T-cell (primary cell): Measurements from ENCODE around the gene PAQR7. TPM values are rescaled to one million over a fixed set of nuclear protein-coding genes. Genes with fewer than 3 reads are reported as not detected.
A peak's percentile ranks its signal among the peaks of the same experiment; 100 is the strongest.

Experiments used
- ATAC-seq, 4 experiments: fragments of 200-7000 bp in 3 of 4; fragments of 150-1000 bp in 1 of 4; cut with Tn5 transposase; replicated peaks in 1 of 4; 1 replicate in 3 of 4; 2 replicates in 1 of 4; pipeline ENCODE4 v1.10.0; 2021; ENCODE audit warnings: moderate library complexity in 3 of 4, mild to moderate bottlenecking in 2 of 4, moderate number of reproducible peaks in 1 of 4
- CTCF ChIA-PET, 2 donors: fragments of 300-600 bp; sonication (Branson Sonifier 250); formaldehyde crosslinking; loops; one replicate each; lab custom pipeline; 2022; ENCODE audit warnings: antibody characterized with exemption in 2 of 2; lab: Charles Lee
- POLR2A ChIA-PET, 2 donors: fragments of 300-600 bp; sonication (Branson Sonifier 250); formaldehyde crosslinking; loops; one replicate each; lab custom pipeline; 2022; ENCODE audit warnings: antibody characterized with exemption in 2 of 2; lab: Charles Lee
- DNase-seq, 35 experiments: peaks; one replicate each; pipeline versions ENCODE4 v3.0.0 to v3.0.0-alpha.2; 2013 to 2023
- H3K27ac ChIP-seq: one replicate; pipeline ENCODE4 v1.5.1; 2013; ENCODE audit warnings: low read length
- H3K27me3 ChIP-seq, 2 experiments: replicated peaks in 1 of 2; 1 replicate in 1 of 2; 2 replicates in 1 of 2; pipeline versions ENCODE4 v1.6.1 to v1.7.0; 2013; ENCODE audit warnings: low read length in 1 of 2, mixed read lengths in 1 of 2; ENCODE audit not compliant: control insufficient read depth in 2 of 2, insufficient read depth in 2 of 2; ENCODE audit errors: extremely low read depth in 1 of 2
- H3K36me3 ChIP-seq, 2 donors: 1 replicate in 1 of 2; 2 replicates in 1 of 2; pipeline versions ENCODE4 v1.6.1 to v1.7.0; 2013; ENCODE audit warnings: low read length in 1 of 2; ENCODE audit not compliant: control insufficient read depth in 2 of 2, insufficient read depth in 1 of 2; ENCODE audit errors: extremely low read depth in 1 of 2
- H3K4me1 ChIP-seq, 2 experiments: 1 replicate in 1 of 2; 2 replicates in 1 of 2; pipeline versions ENCODE4 v1.6.1 to v1.7.0; 2013; ENCODE audit warnings: low read length in 2 of 2, mixed read lengths in 1 of 2; ENCODE audit not compliant: insufficient read depth in 2 of 2, control insufficient read depth in 1 of 2; ENCODE audit errors: extremely low read depth in 1 of 2
- H3K4me3 ChIP-seq, 2 donors: 1 replicate in 1 of 2; 2 replicates in 1 of 2; pipeline versions ENCODE4 v1.5.1 to v1.7.0; 2013; ENCODE audit warnings: mild to moderate bottlenecking in 2 of 2, low read length in 1 of 2, moderate library complexity in 1 of 2; ENCODE audit not compliant: control insufficient read depth in 1 of 2; ENCODE audit errors: extremely low read depth in 1 of 2
- H3K9me3 ChIP-seq: 2 replicates; pipeline ENCODE4 v1.7.0; 2013
- H3K27ac Mint-ChIP-seq, 2 donors: one replicate each; pipeline ENCODE4 v1.8.0; 2020 to 2021; ENCODE audit warnings: mild to moderate bottlenecking in 2 of 2, mixed read lengths in 2 of 2
- H3K27me3 Mint-ChIP-seq, 2 donors: one replicate each; pipeline ENCODE4 v1.8.0; 2021 to 2022; ENCODE audit warnings: mixed read lengths in 2 of 2
- H3K36me3 Mint-ChIP-seq: one replicate; pipeline ENCODE4 v1.8.0; 2021; ENCODE audit warnings: mixed read lengths
- H3K4me1 Mint-ChIP-seq, 3 donors: one replicate each; pipeline ENCODE4 v1.8.0; 2020 to 2022; ENCODE audit warnings: mixed read lengths in 3 of 3, mild to moderate bottlenecking in 1 of 3
- H3K4me3 Mint-ChIP-seq, 3 donors: one replicate each; pipeline ENCODE4 v1.8.0; 2020 to 2022; ENCODE audit warnings: mild to moderate bottlenecking in 3 of 3, mixed read lengths in 3 of 3, moderate library complexity in 3 of 3
- H3K9me3 Mint-ChIP-seq, 3 donors: one replicate each; pipeline ENCODE4 v1.8.0; 2020 to 2022; ENCODE audit warnings: mixed read lengths in 3 of 3
- WGBS: methylation state at CpG from one replicate; pipeline ENCODE4 v1.1.5; 2013; ENCODE audit warnings: missing lambda C conversion rate; ENCODE audit not compliant: insufficient coverage; 5-methylcytosine and 5-hydroxymethylcytosine counted together
- total RNA-seq, 35 experiments: library from RNA in 6 of 35; stranded (reverse) in 6 of 35; fragments of 120-200 nt in 1 of 35; gene quantifications; one replicate each; pipeline versions ENCODE4 v1.2.1 to v1.2.4 and lab custom pipeline; 2013 to 2026

The PAQR7 gene, protein sequence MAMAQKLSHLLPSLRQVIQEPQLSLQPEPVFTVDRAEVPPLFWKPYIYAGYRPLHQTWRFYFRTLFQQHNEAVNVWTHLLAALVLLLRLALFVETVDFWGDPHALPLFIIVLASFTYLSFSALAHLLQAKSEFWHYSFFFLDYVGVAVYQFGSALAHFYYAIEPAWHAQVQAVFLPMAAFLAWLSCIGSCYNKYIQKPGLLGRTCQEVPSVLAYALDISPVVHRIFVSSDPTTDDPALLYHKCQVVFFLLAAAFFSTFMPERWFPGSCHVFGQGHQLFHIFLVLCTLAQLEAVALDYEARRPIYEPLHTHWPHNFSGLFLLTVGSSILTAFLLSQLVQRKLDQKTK
- total RNA-seq (1 to 10 TPM; 1.9 to 3.8 (median 3.0) TPM), total RNA-seq (lab: John Stamatoyannopoulos, UW) (1.1 to 14.0 (median 4.2) reads per million in 29 experiments)
- 1.7 TPM for total RNA-seq (2013)

DNA sequence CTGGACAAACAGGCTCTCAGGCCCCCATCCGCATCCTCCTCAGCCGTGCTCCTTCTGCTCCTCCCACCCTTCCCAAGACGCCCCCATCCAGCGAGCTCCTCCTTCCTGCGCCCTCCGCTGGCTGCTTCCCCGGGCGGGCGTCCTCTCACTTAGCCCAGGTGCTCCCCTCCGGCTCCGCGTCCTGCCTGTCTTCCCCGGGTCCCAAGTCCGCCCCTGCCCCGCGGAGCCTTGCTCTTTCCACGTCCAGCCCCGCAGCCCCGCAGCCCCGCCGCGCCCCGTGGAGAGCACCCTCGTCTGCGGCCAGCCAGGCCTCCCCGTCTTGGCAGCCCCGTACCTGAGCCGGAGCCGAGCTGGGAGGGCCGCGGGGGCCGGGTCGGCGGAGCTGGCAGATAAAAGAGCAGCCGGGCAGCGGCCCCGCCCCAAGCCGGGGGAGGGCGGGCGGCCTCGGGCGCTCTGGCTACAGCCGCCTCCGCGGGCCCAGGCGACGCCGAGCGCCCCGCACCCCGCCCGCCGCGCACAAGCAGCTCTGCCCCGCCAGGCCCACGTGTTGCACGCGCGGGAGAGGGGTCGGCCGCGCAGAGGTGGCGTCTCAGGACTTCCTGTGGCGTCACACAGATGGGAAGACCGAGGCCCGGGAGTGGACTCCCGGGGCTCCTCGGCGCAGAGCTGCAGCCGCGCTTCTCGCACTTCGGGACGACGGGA, at the start of gene PAQR7:
Gene PAQR7, minus strand, starts transcription at position 555 of the 702 bp plus-strand sequence. CDS start 11,869 bp downstream, outside the sequence.
- no peaks in the 10 kb centered on the region for H3K9me3 Mint-ChIP-seq
- POLR2A ChIA-PET: no interaction called here
- peak within 1 kb of the TSS; percentile 58 to 62 for H3K4me3 ChIP-seq
- peaks cover 0 to 13% of the 10 kb centered on the region in 2 experiments for H3K27me3 ChIP-seq
- peak within 1 kb of the TSS; percentile 38 for H3K27ac ChIP-seq
- no peaks in the 10 kb centered on the region for H3K27me3 Mint-ChIP-seq
- DNase-seq: peak; percentile 21 to 72 (median 40)
- no peaks in the 10 kb centered on the region for H3K36me3 Mint-ChIP-seq
- peak; percentile 81 to 90 (median 88) for ATAC-seq
- WGBS: under 1% methylated on average over 75 of the region's 75 CpGs
- peak within 1 kb of the TSS; percentile 77 to 86 (median 79) for H3K4me3 Mint-ChIP-seq
- H3K27ac Mint-ChIP-seq: peak within 1 kb of the TSS; percentile 57 to 75
- CTCF ChIA-PET: interaction anchor here in 1 of 2 donors (0.7 to 0.8 kb wide), 2 partner anchors 20 to 122 kb away, joined by 3 to 5 read pairs; partner anchors contain the start of gene PAFAH2
- no peaks in the 10 kb centered on the region for H3K9me3 ChIP-seq
- H3K4me1 ChIP-seq: peaks cover 6 to 21% of the 10 kb centered on the region in 2 experiments
- no peaks in the 10 kb centered on the region for H3K36me3 ChIP-seq
- H3K4me1 Mint-ChIP-seq: peaks cover 7 to 9% (median 7%) of the 10 kb centered on the region in 3 donors

DNA sequence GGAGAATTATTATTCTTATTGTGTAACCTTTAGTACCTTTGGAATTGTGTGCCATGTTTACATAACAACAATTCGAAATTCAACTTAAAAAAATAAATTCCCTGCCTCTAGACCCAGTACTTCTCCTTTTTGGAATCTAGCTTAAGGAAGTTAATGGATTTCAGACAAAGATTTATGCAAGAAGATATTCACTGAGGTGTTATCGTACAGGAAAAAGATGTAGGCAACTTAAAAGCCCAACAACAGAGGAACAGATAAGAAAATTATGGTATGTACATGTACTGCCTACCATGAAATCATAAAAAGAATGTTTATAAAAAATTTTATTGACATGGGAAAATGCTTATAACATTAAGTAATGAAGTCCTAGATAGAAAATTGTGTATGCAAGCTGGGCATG, 48.9 kb upstream of the PAQR7 start:
- ChIA-PET POLR2A (interaction anchor here in 1 of 2 donors (0.6 kb wide), 1 partner anchor 576 kb away, joined by 3 read pairs; no protein-coding TSS in a partner anchor), CTCF (interaction anchor here (0.6 to 1.5 kb wide), 2 partner anchors 23 to 29 kb away, joined by 3 to 4 read pairs; no protein-coding TSS in a partner anchor)
- H3K27ac Mint-ChIP-seq: peak overlapping the region in 1 of 2 donors; percentile 24
- no peak for ATAC-seq
- no peaks in the 10 kb centered on the region for H3K9me3 ChIP-seq
- WGBS: no CpG with 5 or more reads among the region's 2 CpGs
- peaks cover 17 to 27% (median 18%) of the 10 kb centered on the region in 3 donors for H3K4me1 Mint-ChIP-seq
- no peaks in the 10 kb centered on the region for H3K27me3 Mint-ChIP-seq
- H3K27ac ChIP-seq: no peak overlapping the region
- H3K36me3 Mint-ChIP-seq: no peaks in the 10 kb centered on the region
- no peaks in the 10 kb centered on the region for H3K9me3 Mint-ChIP-seq
- H3K4me3 ChIP-seq: no peak overlapping the region
- no peak overlapping the region for H3K4me3 Mint-ChIP-seq
- peaks cover 13 to 25% of the 10 kb centered on the region in 2 experiments for H3K4me1 ChIP-seq
- DNase-seq: no peak
- H3K27me3 ChIP-seq: peaks cover 0 to 11% of the 10 kb centered on the region in 2 experiments
- H3K36me3 ChIP-seq: no peaks in the 10 kb centered on the region

DNA sequence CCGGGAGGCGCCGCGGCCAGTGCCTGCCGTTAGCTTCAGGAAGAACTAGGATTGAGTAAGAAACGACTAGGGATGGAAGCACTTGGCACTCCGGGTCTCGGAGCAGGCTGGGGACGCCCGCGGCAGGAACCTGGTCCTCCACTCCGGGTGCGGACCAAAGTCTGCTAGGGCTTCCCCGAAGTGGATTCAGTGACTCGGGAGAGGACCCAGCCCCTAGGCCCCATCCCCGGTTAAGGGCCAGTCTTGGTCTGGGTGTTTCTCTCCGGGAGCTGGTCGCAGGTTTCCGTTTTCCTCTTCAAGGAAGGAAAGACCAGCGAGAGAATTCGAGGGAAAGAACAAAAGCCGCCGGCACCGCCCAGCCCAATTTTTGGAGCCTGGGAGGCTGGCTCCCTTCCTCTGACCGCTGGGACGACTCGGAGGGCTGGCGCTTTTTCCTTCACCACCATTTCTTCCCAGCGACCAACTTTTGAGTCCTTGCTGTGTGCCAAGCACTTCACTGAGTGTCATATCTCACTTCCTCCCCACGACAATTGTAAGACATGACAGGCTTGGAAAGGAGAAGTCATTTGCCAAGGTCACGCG, 47.6 kb upstream of the PAQR7 start:
- Histone ChIP-seq H3K9me3 (no peaks in the 10 kb centered on the region), H3K27ac (peak overlapping the region; percentile 20), H3K4me3 (peak overlapping the region; percentile 56 to 75), H3K36me3 (no peaks in the 10 kb centered on the region), H3K4me1 (peaks cover 19 to 33% of the 10 kb centered on the region in 2 experiments), H3K27me3 (peaks cover 0 to 11% of the 10 kb centered on the region in 2 experiments)
- Mint-ChIP-seq H3K27ac (peak overlapping the region in 1 of 2 donors; percentile 36), H3K4me1 (peaks cover 20 to 30% (median 23%) of the 10 kb centered on the region in 3 donors), H3K36me3 (no peaks in the 10 kb centered on the region), H3K9me3 (no peaks in the 10 kb centered on the region), H3K4me3 (peak overlapping the region; percentile 65 to 86 (median 72)), H3K27me3 (no peaks in the 10 kb centered on the region)
- WGBS: 5% methylated on average over 28 of the region's 32 CpGs
- peak in 6 of 35 experiments; percentile 6 to 40 (median 11) for DNase-seq
- ChIA-PET CTCF (interaction anchor here in 1 of 2 donors (0.9 to 1.7 kb wide), 3 partner anchors 18 to 74 kb away, joined by 3 to 6 read pairs (median 3); partner anchors contain the start of gene PAFAH2), POLR2A (no interaction called here)
- peak; percentile 37 to 48 (median 38) for ATAC-seq

DNA sequence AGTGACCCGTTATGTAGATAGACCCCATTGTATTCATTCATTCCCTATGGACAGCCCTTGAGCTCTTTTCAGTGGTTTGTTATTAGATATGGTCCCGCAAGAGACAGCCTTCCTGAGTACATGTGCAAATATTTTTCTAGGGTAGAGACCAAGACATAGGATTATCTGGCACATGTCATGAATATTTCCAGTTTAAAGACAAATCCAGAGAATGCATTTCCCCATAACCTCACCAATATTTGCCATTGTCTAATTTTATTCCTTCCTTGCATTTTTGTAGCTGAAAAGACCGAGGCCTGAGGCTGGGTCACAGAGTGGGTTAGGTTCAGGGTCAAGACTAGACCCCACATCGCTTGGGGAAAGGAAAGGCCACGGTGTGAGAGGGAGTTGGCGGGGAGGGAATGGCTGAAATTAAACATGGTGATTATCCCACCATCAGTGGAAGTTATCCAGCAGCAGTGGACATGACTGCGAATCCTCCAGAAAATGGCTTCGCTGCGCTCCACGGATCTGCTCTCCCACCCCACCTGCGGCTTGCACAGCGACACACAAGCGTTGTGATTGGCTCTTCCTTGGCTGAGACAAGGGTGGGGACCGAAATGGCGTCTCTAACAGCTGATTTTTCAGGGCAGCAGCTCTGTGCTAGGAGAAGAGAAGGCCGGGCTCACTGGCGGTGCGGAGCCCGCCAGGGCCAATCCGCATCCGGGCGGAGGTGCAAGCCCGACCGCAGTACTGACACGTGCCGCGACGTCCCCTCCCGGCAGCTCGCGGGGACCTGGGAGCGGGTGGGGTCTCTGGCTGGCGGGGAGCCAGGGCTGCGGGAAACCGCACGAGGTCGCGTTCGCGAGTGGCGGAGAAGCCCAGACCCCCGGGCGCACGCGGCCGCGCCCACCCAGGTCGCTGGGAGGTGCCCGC, 46.8 kb upstream of the PAQR7 start:
- Mint-ChIP-seq H3K27me3 (no peaks in the 10 kb centered on the region), H3K4me3 (peak overlapping the region; percentile 72 to 86 (median 79)), H3K36me3 (no peaks in the 10 kb centered on the region), H3K9me3 (no peaks in the 10 kb centered on the region), H3K4me1 (peaks cover 25 to 37% (median 30%) of the 10 kb centered on the region in 3 donors), H3K27ac (peak overlapping the region in 1 of 2 donors; percentile 65)
- Histone ChIP-seq H3K36me3 (no peaks in the 10 kb centered on the region), H3K4me3 (peak overlapping the region; percentile 56 to 75), H3K27me3 (peaks cover 0 to 11% of the 10 kb centered on the region in 2 experiments), H3K9me3 (no peaks in the 10 kb centered on the region), H3K4me1 (peaks cover 24 to 40% of the 10 kb centered on the region in 2 experiments), H3K27ac (peak overlapping the region; percentile 20)
- 6% methylated on average over 44 of the region's 49 CpGs for WGBS
- ChIA-PET POLR2A (interaction anchor here in 1 of 2 donors (0.6 to 0.9 kb wide), 2 partner anchors 13 to 75 kb away, joined by 3 read pairs; partner anchors contain the start of gene PAFAH2), CTCF (interaction anchor here (0.9 to 1.7 kb wide), 5 partner anchors 15 to 75 kb away, joined by 3 to 6 read pairs (median 3); partner anchors contain the start of gene PAFAH2 (in 1 of the 2))
- ATAC-seq (peak; percentile 82 to 87 (median 84)), DNase-seq (peak; percentile 11 to 68 (median 35))

DNA sequence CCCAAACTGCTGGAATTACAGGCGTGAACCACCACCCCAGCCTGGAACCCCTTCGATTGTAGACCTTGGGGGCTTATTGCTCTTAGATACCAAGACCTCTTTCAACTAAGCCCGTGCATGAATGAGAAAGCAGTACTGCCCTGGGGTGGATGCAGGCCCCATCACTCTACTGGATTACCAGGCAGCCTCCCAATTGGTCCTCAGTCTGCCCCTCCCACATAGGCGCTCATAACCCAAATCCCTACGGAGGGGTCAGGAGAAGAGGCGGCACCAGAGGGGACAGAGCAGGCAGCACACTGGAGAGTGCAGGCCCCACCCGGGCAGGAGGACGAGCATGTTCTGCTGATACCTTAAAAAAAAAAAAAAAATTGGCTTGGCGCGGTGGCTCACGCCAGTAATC, 43.1 kb upstream of the PAQR7 start:
- Mint-ChIP-seq H3K27ac (no peak overlapping the region), H3K9me3 (no peaks in the 10 kb centered on the region), H3K36me3 (no peaks in the 10 kb centered on the region), H3K4me1 (peaks cover 21 to 39% (median 26%) of the 10 kb centered on the region in 3 donors), H3K4me3 (no peak overlapping the region), H3K27me3 (no peaks in the 10 kb centered on the region)
- ChIA-PET POLR2A (interaction anchor here in 1 of 2 donors (0.7 kb wide), 1 partner anchor 23 kb away, joined by 4 read pairs; no protein-coding TSS in a partner anchor), CTCF (interaction anchor here in 1 of 2 donors (1.1 kb wide), 1 partner anchor 23 kb away, joined by 3 read pairs; no protein-coding TSS in a partner anchor)
- Histone ChIP-seq H3K27ac (no peak overlapping the region), H3K9me3 (no peaks in the 10 kb centered on the region), H3K36me3 (no peaks in the 10 kb centered on the region), H3K4me3 (no peak overlapping the region), H3K27me3 (peaks cover 0 to 11% of the 10 kb centered on the region in 2 experiments), H3K4me1 (peaks cover 24 to 39% of the 10 kb centered on the region in 2 experiments)
- ATAC-seq (no peak), DNase-seq (no peak)
- WGBS: 95% methylated on average over 5 of the region's 11 CpGs
